Skin epidermis (tissue), 12 donors: ENCODE results near the gene KLHDC7B.
"Not testable (repeated sequence)": the region's sequence is repeated elsewhere in the genome, so short reads cannot be mapped to it uniquely, and the experiment has no call there.

Experiments used
- H3K27ac ChIP-seq, 21 experiments: fragments of 200-600 bp; sonication (generic) in 11 of 21; one replicate each; pipeline ENCODE4 v1.5.0; 2020; ENCODE audit warnings: mild to moderate bottlenecking in 3 of 21, inconsistent platforms in 2 of 21, moderate library complexity in 2 of 21
- H3K4me3 ChIP-seq, 7 experiments: fragments of 200-600 bp; sonication (generic) in 2 of 7; one replicate each; pipeline ENCODE4 v1.5.0; 2020; ENCODE audit warnings: inconsistent platforms in 2 of 7, mild to moderate bottlenecking in 2 of 7, moderate library complexity in 1 of 7

The KLHDC7B gene

GRCh38 chr22:50516068-50516467, 29.6 kb upstream of the KLHDC7B start:
- H3K27ac ChIP-seq = no peak overlapping the region
- H3K4me3 ChIP-seq = no peak overlapping the region

GRCh38 chr22:50516891-50517290, 28.8 kb upstream of the KLHDC7B start:
- no peak overlapping the region for H3K27ac ChIP-seq
- no peak overlapping the region for H3K4me3 ChIP-seq

GRCh38 chr22:50517495-50518260, 28.0 kb upstream of the KLHDC7B start:
- no peak overlapping the region for H3K27ac ChIP-seq

GRCh38 chr22:50518606-50519005, 27.1 kb upstream of the KLHDC7B start:
- H3K4me3 ChIP-seq = no peak overlapping the region
- H3K27ac ChIP-seq = no peak overlapping the region

More at GRCh38 chr22:50517495-50518260, 28.0 kb upstream of the KLHDC7B start:
- no peak overlapping the region for H3K4me3 ChIP-seq

- no peak overlapping the region for H3K4me3 ChIP-seq
- H3K27ac ChIP-seq = no peak overlapping the region
Measured at GRCh38 chr22:50519151-50519550, 26.5 kb upstream of the KLHDC7B start.

DNA sequence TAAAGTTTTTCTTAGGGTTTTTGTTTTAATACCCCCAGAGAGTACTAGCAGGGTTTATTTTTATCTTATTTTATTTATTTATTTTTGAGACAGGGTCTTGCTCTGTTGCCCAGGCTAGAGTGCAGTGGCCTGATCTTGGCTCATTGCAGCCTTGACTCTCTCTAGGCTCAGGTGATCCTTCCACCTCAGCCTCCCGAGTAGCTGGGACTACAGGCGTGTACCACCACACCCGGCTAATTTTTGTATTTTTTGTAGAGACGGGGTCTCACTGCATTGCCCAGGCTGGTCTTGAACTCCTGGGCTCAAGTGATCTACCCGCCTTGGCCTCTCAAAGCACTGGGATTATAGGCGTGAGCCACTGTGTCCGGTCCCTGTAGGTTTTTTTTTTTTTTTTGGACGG, 25.5 kb upstream of the KLHDC7B start:
- not testable (repeated sequence) for H3K27ac ChIP-seq, H3K4me3 ChIP-seq

DNA sequence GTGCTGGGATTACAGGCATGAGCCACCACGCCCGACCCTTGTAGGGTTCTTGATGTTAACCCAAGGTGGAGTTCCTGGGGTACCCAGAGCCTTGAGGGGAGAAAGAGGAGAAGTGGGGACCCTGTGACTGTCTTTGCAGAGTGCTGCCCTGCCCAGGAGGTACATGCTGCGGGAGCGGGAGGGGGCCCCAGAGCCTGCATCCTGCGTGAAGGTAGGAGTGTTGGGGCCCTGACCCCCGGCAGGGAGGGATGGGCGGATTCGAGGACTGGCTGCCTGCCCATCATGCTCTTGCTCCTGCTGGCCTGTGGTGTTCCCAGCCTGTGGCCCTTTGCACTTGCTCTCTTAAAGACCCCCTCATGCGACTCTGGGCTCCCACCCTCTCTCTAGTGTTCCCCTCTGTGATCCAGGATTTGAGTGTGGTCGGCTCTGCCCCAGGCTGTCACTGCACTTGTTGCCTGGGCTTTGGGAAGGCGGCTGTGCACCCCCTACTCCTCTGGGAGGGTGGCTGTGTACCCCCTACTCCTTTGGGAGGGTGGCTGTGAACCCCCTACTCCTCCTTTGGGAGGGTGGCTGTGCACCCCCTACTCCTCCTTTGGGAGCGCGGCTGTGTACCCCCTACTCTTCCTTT, 24.8 kb upstream of the KLHDC7B start:
- Histone ChIP-seq H3K27ac (no peak overlapping the region), H3K4me3 (no peak overlapping the region)

DNA sequence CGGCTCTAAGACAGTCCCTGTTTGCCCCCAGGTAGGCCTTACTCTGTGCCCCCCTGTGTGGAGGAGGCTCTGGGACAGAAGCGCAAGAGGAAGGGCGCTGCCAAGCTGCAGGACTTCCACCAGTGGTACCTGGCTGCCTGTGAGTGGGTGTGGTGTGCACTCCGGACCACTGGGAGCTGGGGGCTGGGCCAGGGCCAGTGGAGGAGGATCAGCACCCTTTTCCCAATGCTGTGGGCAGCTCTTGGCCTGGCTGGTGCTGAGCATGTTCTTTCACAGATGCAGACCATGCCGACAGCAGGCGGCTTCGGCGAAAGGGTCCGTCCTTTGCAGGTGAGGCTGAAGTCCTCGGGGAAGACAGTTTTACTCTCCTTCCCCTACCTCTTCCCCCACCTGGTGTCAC, 24.0 kb upstream of the KLHDC7B start:
- Histone ChIP-seq H3K27ac (no peak overlapping the region), H3K4me3 (no peak overlapping the region)

DNA sequence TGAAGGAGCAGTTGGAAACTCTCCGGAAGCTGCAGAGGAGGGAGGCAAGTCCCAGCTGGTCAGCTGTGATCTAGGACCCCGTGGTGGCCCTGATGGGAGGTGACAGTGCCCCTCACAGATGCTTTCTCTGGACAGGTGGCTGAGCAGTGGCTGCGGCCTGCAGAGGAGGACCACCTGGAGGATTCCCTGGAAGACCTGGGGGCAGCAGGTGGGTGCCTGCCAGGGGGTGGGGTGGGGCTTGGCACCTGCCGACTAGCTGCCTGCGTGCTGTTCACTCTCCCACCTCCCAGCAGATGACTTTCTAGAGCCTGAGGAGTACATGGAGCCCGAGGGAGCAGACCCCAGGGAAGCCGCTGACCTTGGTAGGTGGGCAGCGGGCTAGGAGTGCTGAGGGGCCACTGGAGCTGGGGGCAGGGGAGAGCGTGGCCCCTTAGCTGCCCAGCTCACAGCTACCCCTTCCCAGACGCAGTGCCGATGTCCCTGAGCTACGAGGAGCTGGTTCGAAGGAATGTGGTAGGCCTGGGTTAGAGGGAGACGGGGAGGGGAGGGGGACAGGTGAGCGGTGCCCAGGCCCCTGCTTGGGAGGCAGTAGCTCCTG, 23.4 kb upstream of the KLHDC7B start:
- no peak overlapping the region for H3K4me3 ChIP-seq
- H3K27ac ChIP-seq = no peak overlapping the region

- no peak overlapping the region for H3K27ac ChIP-seq
- no peak overlapping the region for H3K4me3 ChIP-seq
Measured at GRCh38 chr22:50522806-50523438, 22.8 kb upstream of the KLHDC7B start.

- Histone ChIP-seq H3K27ac (no peak overlapping the region), H3K4me3 (no peak overlapping the region)
Measured at GRCh38 chr22:50523458-50523805, 22.3 kb upstream of the KLHDC7B start.

DNA sequence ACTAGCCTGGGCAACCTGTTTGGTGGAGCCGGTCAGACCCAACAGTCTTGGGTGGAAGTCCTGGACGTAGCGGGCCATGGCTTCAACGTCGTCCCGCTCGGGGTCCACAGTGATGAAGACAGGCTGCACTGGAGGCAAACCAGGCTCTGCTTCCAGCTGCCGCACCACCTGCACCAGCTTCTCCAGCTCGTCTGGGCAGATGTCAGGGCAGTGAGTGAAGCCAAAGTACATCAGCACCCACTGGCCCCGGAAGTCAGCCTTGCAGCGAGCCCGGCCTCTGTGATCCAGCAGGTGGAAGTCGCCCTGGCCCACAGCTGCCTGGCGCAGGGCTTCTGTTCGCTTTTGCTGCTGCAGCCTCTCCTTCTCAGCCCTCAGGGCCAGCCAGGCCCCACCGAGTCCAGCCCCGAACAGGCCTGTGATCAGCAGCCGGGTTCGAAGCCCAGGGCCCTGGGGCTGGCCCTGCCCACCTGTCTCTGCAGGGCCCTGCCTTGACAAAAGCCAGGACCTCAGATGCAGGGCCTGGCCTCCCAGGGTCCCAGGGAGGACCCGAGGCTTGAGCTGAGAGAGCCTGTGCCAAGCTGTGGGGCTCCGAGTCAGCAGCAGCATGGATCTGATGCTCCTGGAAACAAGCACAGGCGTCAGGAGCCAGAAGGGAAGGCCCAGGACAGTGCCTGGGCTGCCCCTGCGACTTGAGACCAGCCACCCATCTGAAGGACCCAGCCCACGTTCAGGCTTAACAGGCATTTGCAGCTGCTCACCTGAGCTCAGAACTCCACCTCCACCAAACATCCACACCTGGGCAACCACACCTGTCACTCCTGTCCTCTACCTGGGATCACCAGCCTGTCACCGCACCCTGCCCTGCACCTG, 21.7 kb upstream of the KLHDC7B start:
- Histone ChIP-seq H3K4me3 (peak overlapping the region; percentile 54 to 87 (median 74)), H3K27ac (peak overlapping the region in 16 of 21 experiments; percentile 22 to 100 (median 98))

DNA sequence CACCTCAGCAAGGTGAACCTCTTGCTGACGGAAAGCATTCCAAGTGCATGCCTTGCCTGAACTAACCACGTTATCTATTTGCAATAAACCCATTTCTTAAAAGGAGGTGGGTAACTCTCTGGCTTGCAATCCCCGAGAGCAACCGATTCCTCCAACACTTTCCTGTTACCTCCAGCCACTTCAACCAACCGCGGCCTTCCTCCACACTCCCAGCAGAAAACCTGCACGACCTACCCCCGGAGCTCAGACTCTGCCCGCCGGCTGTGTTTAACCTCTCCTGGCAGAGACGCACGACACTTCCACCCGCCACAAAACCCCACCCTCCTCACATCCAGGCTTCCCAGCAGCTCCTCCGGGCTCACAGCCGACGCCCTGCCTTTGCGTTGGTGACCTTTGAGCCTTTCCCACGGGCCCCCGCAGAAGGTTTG, 21.0 kb upstream of the KLHDC7B start:
- Histone ChIP-seq H3K4me3 (peak overlapping the region; percentile 54 to 87 (median 74)), H3K27ac (peak overlapping the region; percentile 66 to 100 (median 98))

DNA sequence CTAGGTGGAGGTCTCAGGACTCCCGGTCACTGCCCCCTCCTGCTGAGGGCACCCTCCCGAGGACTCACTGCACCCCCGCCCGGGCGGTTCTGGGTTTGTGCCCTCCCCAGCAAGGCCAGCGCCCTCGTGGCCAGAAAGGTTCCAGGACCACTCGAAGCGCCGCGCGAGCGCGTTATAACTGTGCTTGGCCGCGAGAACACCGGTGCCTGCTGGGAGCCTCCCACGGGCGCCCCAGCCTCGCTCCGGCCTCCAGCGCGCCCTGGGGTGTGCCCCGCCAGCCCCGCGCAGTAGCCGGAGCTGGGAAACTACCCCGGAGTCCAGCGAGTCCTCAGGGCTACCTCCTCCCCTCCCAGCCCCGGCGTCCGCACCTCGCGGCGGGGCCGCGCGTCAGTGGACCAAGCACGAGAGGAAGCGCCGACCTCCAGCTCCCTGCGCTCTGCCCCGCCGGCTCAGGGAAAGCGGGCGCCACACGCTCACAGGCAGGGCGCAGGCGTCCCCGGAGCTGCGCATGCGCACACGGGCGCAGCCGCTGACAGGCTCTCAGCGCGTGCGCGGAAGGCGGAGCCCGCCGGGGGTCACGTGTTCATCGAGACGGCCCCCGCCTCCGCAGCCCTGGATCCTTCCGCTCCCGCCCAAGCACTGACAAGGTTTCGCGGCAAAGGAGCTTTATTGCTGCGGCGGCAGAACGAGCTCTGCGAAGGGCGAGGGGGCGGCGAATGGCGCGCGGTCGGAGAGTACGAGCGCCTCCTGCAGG, 20.4 kb upstream of the KLHDC7B start, which contains the start of gene SCO2:
Gene SCO2 (minus strand): TSS at position 495 of the 754 bp plus-strand sequence. CDS start 1,187 bp downstream, outside the sequence.
- peak within 1 kb of the TSS; percentile 54 to 87 (median 74) for H3K4me3 ChIP-seq
- peak within 1 kb of the TSS; percentile 78 to 100 (median 98) for H3K27ac ChIP-seq

DNA sequence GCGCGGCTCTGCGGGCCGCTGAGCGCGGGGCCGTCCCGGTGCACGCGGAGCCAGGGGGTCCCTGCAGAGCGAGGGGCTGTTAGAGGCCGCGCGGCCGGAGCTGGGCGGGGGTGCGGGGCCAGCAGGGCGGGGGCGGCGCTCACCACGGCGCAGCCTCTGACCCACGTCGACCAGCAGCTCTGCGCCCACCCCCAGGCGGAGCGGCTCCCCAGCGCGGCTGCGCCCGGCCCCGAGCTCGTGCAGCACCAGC, 19.9 kb upstream of the KLHDC7B start:
- Histone ChIP-seq H3K27ac (peak overlapping the region; percentile 78 to 100 (median 98)), H3K4me3 (peak overlapping the region; percentile 54 to 87 (median 74))

- Histone ChIP-seq H3K27ac (peak overlapping the region; percentile 78 to 100 (median 98)), H3K4me3 (peak overlapping the region; percentile 54 to 87 (median 74))
Measured at GRCh38 chr22:50526108-50526833, 19.4 kb upstream of the KLHDC7B start.

- peak overlapping the region; percentile 54 to 87 (median 74) for H3K4me3 ChIP-seq
- H3K27ac ChIP-seq = peak overlapping the region; percentile 78 to 100 (median 98)
Measured at GRCh38 chr22:50526834-50527801, 18.6 kb upstream of the KLHDC7B start.
